GM23338 (cell line): Measurements from ENCODE around the gene RAB21. TPM values are rescaled to one million over a fixed set of nuclear protein-coding genes. Genes with fewer than 3 reads are reported as not detected.

ENCODE experiments used
- ATAC-seq: fragments of 200-7000 bp; cut with Tn5 transposase; 3 replicates; pipeline ENCODE4 v1.9.1; 2020
- DNase-seq: peaks from one replicate; pipeline ENCODE4 v3.0.0-alpha.2; 2015; ENCODE audit warnings: low spot score
- H2AFZ ChIP-seq: fragments of 200-600 bp; sonication (generic); 2 replicates; pipeline ENCODE4 v1.8.0; 2016; ENCODE audit warnings: antibody characterized with exemption, mild to moderate bottlenecking, moderate library complexity
- H3F3A ChIP-seq: fragments of 200-600 bp; sonication (generic); replicated peaks from 2 replicates; pipeline ENCODE4 v1.8.0; 2017; ENCODE audit warnings: antibody characterized with exemption, mixed run types, low read depth
- H3K27ac ChIP-seq: fragments of 200-600 bp; sonication (generic); 2 replicates; pipeline ENCODE4 v1.6.1; 2016; ENCODE audit warnings: low read depth
- H3K27me3 ChIP-seq: fragments of 200-600 bp; sonication (generic); 2 replicates; pipeline ENCODE4 v1.8.0; 2016; ENCODE audit warnings: mild to moderate bottlenecking, mixed run types, moderate library complexity; ENCODE audit not compliant: insufficient read depth
- H3K36me3 ChIP-seq: fragments of 200-600 bp; sonication (generic); 2 replicates; pipeline ENCODE4 v1.8.0; 2016; ENCODE audit warnings: mild to moderate bottlenecking; ENCODE audit not compliant: insufficient read depth
- H3K4me1 ChIP-seq: fragments of 200-600 bp; sonication (generic); 2 replicates; pipeline ENCODE4 v1.8.0; 2016; ENCODE audit warnings: mild to moderate bottlenecking, moderate library complexity; ENCODE audit not compliant: insufficient read depth
- H3K4me2 ChIP-seq: fragments of 200-600 bp; sonication (generic); 2 replicates; pipeline ENCODE4 v1.7.1; 2017; ENCODE audit warnings: mixed run types
- H3K4me3 ChIP-seq: fragments of 200-600 bp; sonication (generic); 2 replicates; pipeline ENCODE4 v1.6.1; 2016; ENCODE audit warnings: mixed run types
- H3K79me2 ChIP-seq: fragments of 200-600 bp; sonication (generic); replicated peaks from 2 replicates; pipeline ENCODE4 v1.8.0; 2017; ENCODE audit warnings: mild to moderate bottlenecking; ENCODE audit not compliant: insufficient read depth
- H3K9me2 ChIP-seq: fragments of 200-600 bp; sonication (generic); 2 replicates; pipeline ENCODE4 v1.8.0; 2017; ENCODE audit not compliant: insufficient read depth
- H4K20me1 ChIP-seq: fragments of 200-600 bp; sonication (generic); replicated peaks from 2 replicates; pipeline ENCODE4 v1.8.0; 2017; ENCODE audit warnings: mild to moderate bottlenecking; ENCODE audit not compliant: insufficient read depth
- H3K27ac Mint-ChIP-seq: 2 replicates; pipeline ENCODE4 v1.8.0; 2020; ENCODE audit warnings: inconsistent platforms, mild to moderate bottlenecking, moderate library complexity, mixed read lengths
- H3K27me3 Mint-ChIP-seq: 3 replicates; pipeline ENCODE4 v1.8.0; 2022; ENCODE audit warnings: low read depth, mild to moderate bottlenecking, moderate library complexity, mixed read lengths, inconsistent platforms; ENCODE audit not compliant: insufficient read depth, poor library complexity
- H3K36me3 Mint-ChIP-seq: 3 replicates; pipeline ENCODE4 v1.8.0; 2021; ENCODE audit warnings: low read depth, mild to moderate bottlenecking, inconsistent platforms, moderate library complexity, mixed read lengths
- H3K4me1 Mint-ChIP-seq: 3 replicates; pipeline ENCODE4 v1.8.0; 2020; ENCODE audit warnings: mild to moderate bottlenecking, inconsistent platforms, mixed read lengths
- H3K4me3 Mint-ChIP-seq: 3 replicates; pipeline ENCODE4 v1.8.0; 2021; ENCODE audit warnings: moderate library complexity, mild to moderate bottlenecking, inconsistent platforms, mixed read lengths
- H3K9me3 Mint-ChIP-seq: 3 replicates; pipeline ENCODE4 v1.8.0; 2020; ENCODE audit warnings: moderate library complexity, mild to moderate bottlenecking, inconsistent platforms, mixed read lengths
- POLR2AphosphoS5 ChIP-seq: IDR thresholded peaks from 2 replicates; pipeline ENCODE4 v1.6.1; 2016; ENCODE audit warnings: antibody characterized with exemption, low read depth
- polyA plus RNA-seq: library from polyadenylated mRNA; unstranded; fragments of >200 nt; fragmentation: Nextera tagmentation; extraction: Ambion mirVana; gene quantifications from 2 replicates; pipeline ENCODE4 v1.2.1, GENCODE V29; 2016
- total RNA-seq: library from RNA; depleted of rRNA; stranded (reverse); fragments of >200 nt; shearing (Covaris generic); gene quantifications from 2 replicates; pipeline ENCODE4 v1.2.3, GENCODE V29; 2014
- TF ChIP-seq, protein P1 (sequence below): fragments of 250-450 bp; sonication (Bioruptor Pico); IDR thresholded peaks from 2 replicates; pipeline ENCODE4 v1.5.0; 2020; ENCODE audit warnings: mild to moderate bottlenecking, moderate library complexity
- TF ChIP-seq, protein P2 (sequence below), 2 experiments: fragments of 200-600 bp in 1 of 2; sonication (generic) in 1 of 2; conservative IDR thresholded peaks; 2 replicates each; pipeline versions ENCODE4 v1.5.1 to v1.6.1; 2016 to 2017; ENCODE audit warnings: antibody characterized with exemption in 2 of 2, low read depth in 2 of 2, mild to moderate bottlenecking in 2 of 2, moderate library complexity in 1 of 2
- TF ChIP-seq, protein P3 (sequence below): IDR thresholded peaks from one replicate; pipeline ENCODE4 v1.6.1; 2018; ENCODE audit warnings: antibody characterized with exemption; ENCODE audit not compliant: unreplicated experiment

RAB21 gene
- total and polyA plus RNA-seq, 2 experiments from 2014 or later, result 9.8 to 27.2 TPM

DNA sequence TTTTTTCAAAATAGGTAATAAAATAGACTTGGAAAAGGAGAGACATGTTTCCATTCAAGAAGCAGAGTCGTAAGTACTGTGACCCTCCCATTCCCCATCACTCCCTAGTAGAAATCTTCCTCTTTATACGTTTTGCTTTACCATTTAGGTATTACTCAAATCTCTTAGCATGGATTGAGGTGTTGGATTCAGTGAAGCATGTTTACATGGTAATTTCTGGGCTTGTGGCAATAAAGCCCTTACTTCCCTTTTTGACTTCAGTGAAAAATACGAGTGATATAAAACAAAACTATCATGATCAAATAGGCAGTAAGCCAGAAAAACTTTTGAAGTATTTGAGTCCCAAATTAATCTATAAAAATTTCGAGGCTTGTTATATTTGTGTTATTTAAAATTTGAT lies 27.4 kb downstream of the RAB21 start (continued):
- TF ChIP-seq, protein P1, sequence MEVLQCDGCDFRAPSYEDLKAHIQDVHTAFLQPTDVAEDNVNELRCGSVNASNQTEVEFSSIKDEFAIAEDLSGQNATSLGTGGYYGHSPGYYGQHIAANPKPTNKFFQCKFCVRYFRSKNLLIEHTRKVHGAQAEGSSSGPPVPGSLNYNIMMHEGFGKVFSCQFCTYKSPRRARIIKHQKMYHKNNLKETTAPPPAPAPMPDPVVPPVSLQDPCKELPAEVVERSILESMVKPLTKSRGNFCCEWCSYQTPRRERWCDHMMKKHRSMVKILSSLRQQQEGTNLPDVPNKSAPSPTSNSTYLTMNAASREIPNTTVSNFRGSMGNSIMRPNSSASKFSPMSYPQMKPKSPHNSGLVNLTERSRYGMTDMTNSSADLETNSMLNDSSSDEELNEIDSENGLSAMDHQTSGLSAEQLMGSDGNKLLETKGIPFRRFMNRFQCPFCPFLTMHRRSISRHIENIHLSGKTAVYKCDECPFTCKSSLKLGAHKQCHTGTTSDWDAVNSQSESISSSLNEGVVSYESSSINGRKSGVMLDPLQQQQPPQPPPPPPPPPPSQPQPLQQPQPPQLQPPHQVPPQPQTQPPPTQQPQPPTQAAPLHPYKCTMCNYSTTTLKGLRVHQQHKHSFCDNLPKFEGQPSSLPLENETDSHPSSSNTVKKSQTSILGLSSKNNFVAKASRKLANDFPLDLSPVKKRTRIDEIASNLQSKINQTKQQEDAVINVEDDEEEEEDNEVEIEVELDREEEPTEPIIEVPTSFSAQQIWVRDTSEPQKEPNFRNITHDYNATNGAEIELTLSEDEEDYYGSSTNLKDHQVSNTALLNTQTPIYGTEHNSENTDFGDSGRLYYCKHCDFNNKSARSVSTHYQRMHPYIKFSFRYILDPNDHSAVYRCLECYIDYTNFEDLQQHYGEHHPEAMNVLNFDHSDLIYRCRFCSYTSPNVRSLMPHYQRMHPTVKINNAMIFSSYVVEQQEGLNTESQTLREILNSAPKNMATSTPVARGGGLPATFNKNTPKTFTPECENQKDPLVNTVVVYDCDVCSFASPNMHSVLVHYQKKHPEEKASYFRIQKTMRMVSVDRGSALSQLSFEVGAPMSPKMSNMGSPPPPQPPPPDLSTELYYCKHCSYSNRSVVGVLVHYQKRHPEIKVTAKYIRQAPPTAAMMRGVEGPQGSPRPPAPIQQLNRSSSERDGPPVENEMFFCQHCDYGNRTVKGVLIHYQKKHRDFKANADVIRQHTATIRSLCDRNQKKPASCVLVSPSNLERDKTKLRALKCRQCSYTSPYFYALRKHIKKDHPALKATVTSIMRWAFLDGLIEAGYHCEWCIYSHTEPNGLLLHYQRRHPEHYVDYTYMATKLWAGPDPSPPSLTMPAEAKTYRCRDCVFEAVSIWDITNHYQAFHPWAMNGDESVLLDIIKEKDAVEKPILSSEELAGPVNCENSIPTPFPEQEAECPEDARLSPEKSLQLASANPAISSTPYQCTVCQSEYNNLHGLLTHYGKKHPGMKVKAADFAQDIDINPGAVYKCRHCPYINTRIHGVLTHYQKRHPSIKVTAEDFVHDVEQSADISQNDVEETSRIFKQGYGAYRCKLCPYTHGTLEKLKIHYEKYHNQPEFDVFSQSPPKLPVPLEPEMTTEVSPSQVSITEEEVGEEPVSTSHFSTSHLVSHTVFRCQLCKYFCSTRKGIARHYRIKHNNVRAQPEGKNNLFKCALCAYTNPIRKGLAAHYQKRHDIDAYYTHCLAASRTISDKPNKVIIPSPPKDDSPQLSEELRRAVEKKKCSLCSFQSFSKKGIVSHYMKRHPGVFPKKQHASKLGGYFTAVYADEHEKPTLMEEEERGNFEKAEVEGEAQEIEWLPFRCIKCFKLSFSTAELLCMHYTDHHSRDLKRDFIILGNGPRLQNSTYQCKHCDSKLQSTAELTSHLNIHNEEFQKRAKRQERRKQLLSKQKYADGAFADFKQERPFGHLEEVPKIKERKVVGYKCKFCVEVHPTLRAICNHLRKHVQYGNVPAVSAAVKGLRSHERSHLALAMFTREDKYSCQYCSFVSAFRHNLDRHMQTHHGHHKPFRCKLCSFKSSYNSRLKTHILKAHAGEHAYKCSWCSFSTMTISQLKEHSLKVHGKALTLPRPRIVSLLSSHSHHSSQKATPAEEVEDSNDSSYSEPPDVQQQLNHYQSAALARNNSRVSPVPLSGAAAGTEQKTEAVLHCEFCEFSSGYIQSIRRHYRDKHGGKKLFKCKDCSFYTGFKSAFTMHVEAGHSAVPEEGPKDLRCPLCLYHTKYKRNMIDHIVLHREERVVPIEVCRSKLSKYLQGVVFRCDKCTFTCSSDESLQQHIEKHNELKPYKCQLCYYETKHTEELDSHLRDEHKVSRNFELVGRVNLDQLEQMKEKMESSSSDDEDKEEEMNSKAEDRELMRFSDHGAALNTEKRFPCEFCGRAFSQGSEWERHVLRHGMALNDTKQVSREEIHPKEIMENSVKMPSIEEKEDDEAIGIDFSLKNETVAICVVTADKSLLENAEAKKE, result no peak
- no peak for TF ChIP-seq POLR2AphosphoS5
- TF ChIP-seq, protein P2, sequence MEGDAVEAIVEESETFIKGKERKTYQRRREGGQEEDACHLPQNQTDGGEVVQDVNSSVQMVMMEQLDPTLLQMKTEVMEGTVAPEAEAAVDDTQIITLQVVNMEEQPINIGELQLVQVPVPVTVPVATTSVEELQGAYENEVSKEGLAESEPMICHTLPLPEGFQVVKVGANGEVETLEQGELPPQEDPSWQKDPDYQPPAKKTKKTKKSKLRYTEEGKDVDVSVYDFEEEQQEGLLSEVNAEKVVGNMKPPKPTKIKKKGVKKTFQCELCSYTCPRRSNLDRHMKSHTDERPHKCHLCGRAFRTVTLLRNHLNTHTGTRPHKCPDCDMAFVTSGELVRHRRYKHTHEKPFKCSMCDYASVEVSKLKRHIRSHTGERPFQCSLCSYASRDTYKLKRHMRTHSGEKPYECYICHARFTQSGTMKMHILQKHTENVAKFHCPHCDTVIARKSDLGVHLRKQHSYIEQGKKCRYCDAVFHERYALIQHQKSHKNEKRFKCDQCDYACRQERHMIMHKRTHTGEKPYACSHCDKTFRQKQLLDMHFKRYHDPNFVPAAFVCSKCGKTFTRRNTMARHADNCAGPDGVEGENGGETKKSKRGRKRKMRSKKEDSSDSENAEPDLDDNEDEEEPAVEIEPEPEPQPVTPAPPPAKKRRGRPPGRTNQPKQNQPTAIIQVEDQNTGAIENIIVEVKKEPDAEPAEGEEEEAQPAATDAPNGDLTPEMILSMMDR (conservative IDR thresholded peaks at IDR 0.05; ENCODE audit: low read depth in 2 of 2), result no peak

DNA sequence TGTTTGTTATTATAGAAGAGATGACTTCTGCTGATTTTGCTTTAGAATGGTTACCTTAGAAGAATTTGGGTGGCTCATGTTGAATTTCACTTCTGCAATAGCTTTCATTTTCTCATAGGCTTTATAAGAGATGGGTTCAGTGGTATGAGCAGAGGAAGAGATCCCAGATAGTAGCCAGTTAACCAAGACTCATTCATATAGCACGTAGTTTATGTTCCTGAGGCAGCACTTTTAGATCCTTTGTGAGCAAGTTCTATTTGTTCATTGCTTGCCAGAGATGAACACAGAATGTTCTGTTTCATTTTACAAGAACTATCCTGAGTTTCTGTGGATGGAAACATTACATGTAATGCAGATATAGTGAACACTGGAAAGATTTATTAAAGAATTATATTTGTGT lies 32.2 kb downstream of the RAB21 start:
- H3K36me3 ChIP-seq, result peaks cover 10% of the 10 kb centered on the region
- no peak overlapping the region for H2AFZ ChIP-seq
- TF ChIP-seq, protein P1, result no peak
- TF ChIP-seq, protein P3, sequence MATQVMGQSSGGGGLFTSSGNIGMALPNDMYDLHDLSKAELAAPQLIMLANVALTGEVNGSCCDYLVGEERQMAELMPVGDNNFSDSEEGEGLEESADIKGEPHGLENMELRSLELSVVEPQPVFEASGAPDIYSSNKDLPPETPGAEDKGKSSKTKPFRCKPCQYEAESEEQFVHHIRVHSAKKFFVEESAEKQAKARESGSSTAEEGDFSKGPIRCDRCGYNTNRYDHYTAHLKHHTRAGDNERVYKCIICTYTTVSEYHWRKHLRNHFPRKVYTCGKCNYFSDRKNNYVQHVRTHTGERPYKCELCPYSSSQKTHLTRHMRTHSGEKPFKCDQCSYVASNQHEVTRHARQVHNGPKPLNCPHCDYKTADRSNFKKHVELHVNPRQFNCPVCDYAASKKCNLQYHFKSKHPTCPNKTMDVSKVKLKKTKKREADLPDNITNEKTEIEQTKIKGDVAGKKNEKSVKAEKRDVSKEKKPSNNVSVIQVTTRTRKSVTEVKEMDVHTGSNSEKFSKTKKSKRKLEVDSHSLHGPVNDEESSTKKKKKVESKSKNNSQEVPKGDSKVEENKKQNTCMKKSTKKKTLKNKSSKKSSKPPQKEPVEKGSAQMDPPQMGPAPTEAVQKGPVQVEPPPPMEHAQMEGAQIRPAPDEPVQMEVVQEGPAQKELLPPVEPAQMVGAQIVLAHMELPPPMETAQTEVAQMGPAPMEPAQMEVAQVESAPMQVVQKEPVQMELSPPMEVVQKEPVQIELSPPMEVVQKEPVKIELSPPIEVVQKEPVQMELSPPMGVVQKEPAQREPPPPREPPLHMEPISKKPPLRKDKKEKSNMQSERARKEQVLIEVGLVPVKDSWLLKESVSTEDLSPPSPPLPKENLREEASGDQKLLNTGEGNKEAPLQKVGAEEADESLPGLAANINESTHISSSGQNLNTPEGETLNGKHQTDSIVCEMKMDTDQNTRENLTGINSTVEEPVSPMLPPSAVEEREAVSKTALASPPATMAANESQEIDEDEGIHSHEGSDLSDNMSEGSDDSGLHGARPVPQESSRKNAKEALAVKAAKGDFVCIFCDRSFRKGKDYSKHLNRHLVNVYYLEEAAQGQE, result no peak

More for the DNA sequence above, 32.2 kb downstream of the RAB21 start:
- H3K4me1 ChIP-seq, result no peaks in the 10 kb centered on the region
- no peaks in the 10 kb centered on the region for H3K9me2 ChIP-seq
- ATAC-seq, result no peak
- Mint-ChIP-seq H3K9me3 (no peaks in the 10 kb centered on the region), H3K4me1 (no peaks in the 10 kb centered on the region; the same call in 2 of the 3 replicates), H3K27ac (no peak overlapping the region), H3K36me3 (peaks cover 23% of the 10 kb centered on the region), H3K27me3 (no peaks in the 10 kb centered on the region), H3K4me3 (no peak overlapping the region)
- no peak overlapping the region for H3K4me2 ChIP-seq
- H3K4me3 ChIP-seq, result no peak overlapping the region
- no peak for DNase-seq
- H3K79me2 ChIP-seq, result peaks cover under 1% of the 10 kb centered on the region
- H3K27ac ChIP-seq, result no peak overlapping the region
- H3F3A ChIP-seq, result no peaks in the 10 kb centered on the region
- no peaks in the 10 kb centered on the region for H3K27me3 ChIP-seq
- H4K20me1 ChIP-seq, result no peaks in the 10 kb centered on the region
